DND-41 (cell line): Measurements from ENCODE around the gene DAZAP1.

Experiments
- ATAC-seq: fragments of 200-7000 bp; cut with Tn5 transposase; 3 replicates; pipeline ENCODE4 v1.9.1; 2021; ENCODE audit warnings: low read depth; ENCODE audit not compliant: insufficient read depth
- DNase-seq: peaks from one replicate; pipeline ENCODE4 v3.0.0-alpha.2; 2020
- H2AFZ ChIP-seq: 2 replicates; pipeline ENCODE4 v1.6.0; 2012; ENCODE audit warnings: low read depth, low read length
- H3K27ac ChIP-seq: 2 replicates; pipeline ENCODE4 v1.5.1; 2012; ENCODE audit warnings: low read length, inconsistent platforms
- H3K27me3 ChIP-seq: fragments of 200-600 bp; sonication (generic); 2 replicates; pipeline ENCODE4 v1.6.0; 2012; ENCODE audit warnings: low read length, mild to moderate bottlenecking, inconsistent platforms; ENCODE audit not compliant: insufficient read depth, poor library complexity
- H3K36me3 ChIP-seq: 2 replicates; pipeline ENCODE4 v1.5.1; 2012; ENCODE audit warnings: low read length, inconsistent platforms; ENCODE audit not compliant: insufficient read depth
- H3K4me1 ChIP-seq: 2 replicates; pipeline ENCODE4 v1.5.1; 2012; ENCODE audit warnings: mild to moderate bottlenecking, low read length; ENCODE audit not compliant: insufficient read depth
- H3K4me2 ChIP-seq: 2 replicates; pipeline ENCODE4 v1.6.0; 2012; ENCODE audit warnings: mild to moderate bottlenecking, moderate library complexity, low read length, inconsistent platforms; ENCODE audit not compliant: insufficient read depth
- H3K4me3 ChIP-seq, 2 experiments: fragments of 200-600 bp in 1 of 2; shearing (Covaris generic) in 1 of 2; 2 replicates each; pipeline ENCODE4 v1.5.1; 2012 to 2016; ENCODE audit warnings: inconsistent platforms in 2 of 2, low read length in 2 of 2, mild to moderate bottlenecking in 2 of 2, low read depth in 1 of 2, moderate library complexity in 1 of 2
- H3K79me2 ChIP-seq: 2 replicates; pipeline ENCODE4 v1.6.0; 2012; ENCODE audit warnings: low read length, inconsistent platforms; ENCODE audit not compliant: insufficient read depth
- H3K9ac ChIP-seq: 2 replicates; pipeline ENCODE4 v1.6.0; 2012; ENCODE audit warnings: low read depth, mild to moderate bottlenecking, inconsistent platforms, low read length, moderate library complexity
- H3K9me3 ChIP-seq: 2 replicates; pipeline ENCODE4 v1.5.1; 2012; ENCODE audit warnings: low read length, moderate library complexity, mild to moderate bottlenecking, inconsistent platforms; ENCODE audit not compliant: insufficient read depth, severe bottlenecking
- H4K20me1 ChIP-seq: 2 replicates; pipeline ENCODE4 v1.6.0; 2012; ENCODE audit warnings: low read length; ENCODE audit not compliant: insufficient read depth
- EZH2 ChIP-seq: IDR thresholded peaks from 3 replicates; pipeline ENCODE4 v1.6.1; 2012; ENCODE audit warnings: borderline replicate concordance, low read depth, mild to moderate bottlenecking, moderate library complexity, low read length, inconsistent platforms; ENCODE audit not compliant: severe bottlenecking
- TF ChIP-seq, protein P1 (sequence below): IDR thresholded peaks from 2 replicates; pipeline ENCODE4 v1.5.1; 2012; ENCODE audit warnings: borderline replicate concordance, low read length, moderate library complexity, mild to moderate bottlenecking; ENCODE audit not compliant: poor library complexity, severe bottlenecking; ENCODE audit errors: extremely low read depth

The DAZAP1 gene

DNA sequence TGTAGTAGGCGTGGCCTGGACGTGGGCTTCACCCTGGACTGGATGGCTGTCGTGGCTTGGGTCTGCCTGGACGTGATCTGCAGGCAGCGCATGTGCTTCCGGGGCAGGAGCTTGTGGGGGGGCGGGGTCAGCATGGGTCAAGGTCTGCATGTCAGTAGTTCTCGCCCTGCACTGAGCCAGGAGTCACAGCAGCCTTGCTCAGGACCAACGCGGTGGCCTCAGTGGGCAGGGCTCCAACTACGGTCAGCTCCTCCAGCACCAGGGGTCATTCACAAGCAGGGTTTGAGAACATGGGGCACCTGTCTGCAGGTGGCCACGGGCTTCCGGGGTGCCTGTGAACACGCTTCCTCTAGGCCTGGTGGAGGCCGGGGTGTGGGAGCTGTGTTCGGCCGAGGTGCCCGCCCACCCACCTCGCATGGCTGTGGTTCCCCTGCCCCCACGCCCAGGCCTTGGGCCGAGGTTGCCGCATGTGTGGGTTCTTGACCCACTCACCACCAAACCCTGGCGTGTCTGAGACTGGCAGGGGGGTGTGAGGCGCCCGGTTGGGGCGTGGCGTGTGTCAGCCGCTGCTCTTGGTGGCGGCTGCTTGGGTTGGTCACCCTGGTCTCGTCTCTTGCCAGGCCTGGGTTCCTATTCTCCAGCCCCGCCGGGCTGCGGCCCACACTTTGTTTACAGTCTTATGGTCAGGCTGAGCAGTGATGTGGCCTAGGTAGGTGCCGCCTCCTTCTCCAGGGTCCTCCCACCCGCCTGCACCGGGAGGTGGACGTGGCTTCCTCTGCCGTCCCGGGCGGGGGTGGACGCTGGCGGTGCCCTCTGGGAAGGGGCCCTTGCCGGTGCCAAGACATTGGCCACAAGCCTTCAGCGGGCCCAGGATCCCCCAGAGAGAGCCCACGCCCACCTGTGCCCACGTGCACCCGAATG, 26.0 kb downstream of the DAZAP1 start:
- Histone ChIP-seq H3K4me1 (peaks cover 6% of the 10 kb centered on the region), H3K36me3 (peaks cover 65% of the 10 kb centered on the region), H2AFZ (no peak overlapping the region), H3K27me3 (no peaks in the 10 kb centered on the region), H3K4me3 (no peak overlapping the region), H3K79me2 (peaks cover 17% of the 10 kb centered on the region), H4K20me1 (peaks cover 58% of the 10 kb centered on the region), H3K9me3 (no peaks in the 10 kb centered on the region), H3K27ac (no peak overlapping the region), H3K4me2 (no peak overlapping the region), H3K9ac (no peak overlapping the region)
- no peak for TF ChIP-seq EZH2
- TF ChIP-seq, protein P1, sequence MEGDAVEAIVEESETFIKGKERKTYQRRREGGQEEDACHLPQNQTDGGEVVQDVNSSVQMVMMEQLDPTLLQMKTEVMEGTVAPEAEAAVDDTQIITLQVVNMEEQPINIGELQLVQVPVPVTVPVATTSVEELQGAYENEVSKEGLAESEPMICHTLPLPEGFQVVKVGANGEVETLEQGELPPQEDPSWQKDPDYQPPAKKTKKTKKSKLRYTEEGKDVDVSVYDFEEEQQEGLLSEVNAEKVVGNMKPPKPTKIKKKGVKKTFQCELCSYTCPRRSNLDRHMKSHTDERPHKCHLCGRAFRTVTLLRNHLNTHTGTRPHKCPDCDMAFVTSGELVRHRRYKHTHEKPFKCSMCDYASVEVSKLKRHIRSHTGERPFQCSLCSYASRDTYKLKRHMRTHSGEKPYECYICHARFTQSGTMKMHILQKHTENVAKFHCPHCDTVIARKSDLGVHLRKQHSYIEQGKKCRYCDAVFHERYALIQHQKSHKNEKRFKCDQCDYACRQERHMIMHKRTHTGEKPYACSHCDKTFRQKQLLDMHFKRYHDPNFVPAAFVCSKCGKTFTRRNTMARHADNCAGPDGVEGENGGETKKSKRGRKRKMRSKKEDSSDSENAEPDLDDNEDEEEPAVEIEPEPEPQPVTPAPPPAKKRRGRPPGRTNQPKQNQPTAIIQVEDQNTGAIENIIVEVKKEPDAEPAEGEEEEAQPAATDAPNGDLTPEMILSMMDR = no peak
- ATAC-seq = no peak
- DNase-seq = no peak

DNA sequence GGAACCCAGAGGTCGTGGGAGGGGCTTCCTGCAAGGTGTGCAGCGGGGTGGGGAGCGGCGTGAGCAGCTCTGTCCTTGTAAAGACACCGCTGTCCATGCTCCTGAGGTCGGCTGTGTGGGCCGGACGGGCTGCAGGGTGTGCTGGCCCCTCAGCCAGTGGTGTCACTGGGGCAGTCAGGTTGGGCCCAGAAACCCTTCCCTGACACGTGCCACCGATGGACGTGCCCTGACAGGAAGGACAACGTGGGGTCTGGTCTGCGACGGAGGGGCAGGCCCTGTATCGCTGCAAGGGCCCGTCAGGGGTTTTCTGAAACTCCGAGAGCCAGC, 26.6 kb downstream of the DAZAP1 start:
- Histone ChIP-seq H3K4me1 (peaks cover 6% of the 10 kb centered on the region), H3K27ac (no peak overlapping the region), H3K27me3 (no peaks in the 10 kb centered on the region), H3K9me3 (no peaks in the 10 kb centered on the region), H3K79me2 (peaks cover 24% of the 10 kb centered on the region), H4K20me1 (peaks cover 59% of the 10 kb centered on the region), H3K36me3 (peaks cover 60% of the 10 kb centered on the region), H3K4me3 (no peak overlapping the region), H3K9ac (no peak overlapping the region), H3K4me2 (no peak overlapping the region), H2AFZ (no peak overlapping the region)
- TF ChIP-seq EZH2 = no peak
- TF ChIP-seq, protein P1 = no peak
- DNase-seq = no peak
- no peak for ATAC-seq

DNA sequence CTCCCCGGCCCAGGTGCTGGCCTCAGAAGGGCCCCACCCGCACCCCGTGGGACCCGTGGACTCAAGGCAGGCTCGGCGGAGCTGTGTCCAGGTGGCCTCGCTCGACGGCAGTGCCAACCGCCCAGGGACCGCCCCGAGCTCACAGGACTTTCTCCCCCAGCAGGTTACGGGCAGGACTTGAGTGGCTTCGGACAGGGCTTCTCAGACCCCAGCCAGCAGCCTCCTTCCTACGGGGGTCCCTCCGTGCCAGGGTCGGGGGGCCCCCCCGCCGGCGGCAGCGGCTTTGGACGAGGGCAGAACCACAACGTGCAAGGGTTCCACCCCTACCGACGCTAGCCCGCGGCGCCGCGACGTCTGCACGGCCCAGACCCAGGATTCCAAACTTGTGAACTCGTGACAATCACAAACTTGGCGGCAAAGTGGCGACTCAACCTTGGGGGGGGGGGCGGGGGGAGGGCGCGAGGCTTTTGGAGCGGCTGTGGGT, 27.2 kb downstream of the DAZAP1 start:
- Histone ChIP-seq H3K4me3 (no peak overlapping the region), H3K9ac (no peak overlapping the region), H3K27ac (no peak overlapping the region), H3K4me1 (peaks cover 11% of the 10 kb centered on the region), H3K27me3 (no peaks in the 10 kb centered on the region), H3K36me3 (peaks cover 60% of the 10 kb centered on the region), H3K79me2 (peaks cover 25% of the 10 kb centered on the region), H3K9me3 (no peaks in the 10 kb centered on the region), H3K4me2 (no peak overlapping the region), H4K20me1 (peaks cover 59% of the 10 kb centered on the region), H2AFZ (no peak overlapping the region)
- DNase-seq (no peak), ATAC-seq (no peak)
- TF ChIP-seq EZH2 = no peak
- TF ChIP-seq, protein P1 = no peak
